Measurements from ENCODE around the gene PLB1. TPM values are rescaled to one million over a fixed set of nuclear protein-coding genes. Genes with fewer than 3 reads are reported as not detected.

The PLB1 gene
- total and polyA plus RNA-seq, 2 donors (not counting 1 experiment from before 2014, with no cell fraction given): 0.25 to 0.51 TPM

GRCh38 chr2:28567061-28567471 lies 71.2 kb downstream of the PLB1 start:
- H3K4me2 ChIP-seq (replicated peaks; ENCODE audit: low read depth, low read length, poor library complexity, severe bottlenecking): peak overlapping the region; percentile 96
- ChIA-PET POLR2A (no interaction called here), CTCF (interaction anchor here (0.7 to 3.2 kb wide), 12 partner anchors 10 to 883 kb away, joined by 3 to 38 read pairs (median 3); partner anchors contain the start of gene TRMT61B)
- WGBS (ENCODE audit: insufficient coverage): 2% methylated on average over 11 of the region's 14 CpGs
- H3K4me3 ChIP-seq (ENCODE audit: control extremely low read depth in 1 of 5, extremely low read depth in 1 of 5, insufficient read depth in 1 of 5, low read depth in 2 of 5, low read length in 4 of 5): peak overlapping the region; percentile 60 to 90 (median 78)
- intact Hi-C loops (cut with micrococcal nuclease): loop anchor here (2.0 kb wide), 1 partner anchor 244 kb away; the partner anchor contains the start of gene SPDYA
- H3K4me1 Mint-ChIP-seq: peaks cover 11% of the 10 kb centered on the region
- peak overlapping the region; percentile 95 for H3K4me3 Mint-ChIP-seq
- TF ChIP-seq, protein P1, sequence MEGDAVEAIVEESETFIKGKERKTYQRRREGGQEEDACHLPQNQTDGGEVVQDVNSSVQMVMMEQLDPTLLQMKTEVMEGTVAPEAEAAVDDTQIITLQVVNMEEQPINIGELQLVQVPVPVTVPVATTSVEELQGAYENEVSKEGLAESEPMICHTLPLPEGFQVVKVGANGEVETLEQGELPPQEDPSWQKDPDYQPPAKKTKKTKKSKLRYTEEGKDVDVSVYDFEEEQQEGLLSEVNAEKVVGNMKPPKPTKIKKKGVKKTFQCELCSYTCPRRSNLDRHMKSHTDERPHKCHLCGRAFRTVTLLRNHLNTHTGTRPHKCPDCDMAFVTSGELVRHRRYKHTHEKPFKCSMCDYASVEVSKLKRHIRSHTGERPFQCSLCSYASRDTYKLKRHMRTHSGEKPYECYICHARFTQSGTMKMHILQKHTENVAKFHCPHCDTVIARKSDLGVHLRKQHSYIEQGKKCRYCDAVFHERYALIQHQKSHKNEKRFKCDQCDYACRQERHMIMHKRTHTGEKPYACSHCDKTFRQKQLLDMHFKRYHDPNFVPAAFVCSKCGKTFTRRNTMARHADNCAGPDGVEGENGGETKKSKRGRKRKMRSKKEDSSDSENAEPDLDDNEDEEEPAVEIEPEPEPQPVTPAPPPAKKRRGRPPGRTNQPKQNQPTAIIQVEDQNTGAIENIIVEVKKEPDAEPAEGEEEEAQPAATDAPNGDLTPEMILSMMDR (IDR thresholded peaks at IDR 0.05): peak; percentile 79
- TF ChIP-seq EZH2 (IDR thresholded peaks at IDR 0.05; ENCODE audit: borderline replicate concordance, insufficient read depth, low read depth, low read length, poor library complexity, severe bottlenecking): no peak
- DNase-seq: no peak
- H3K9me3 ChIP-seq (ENCODE audit: control extremely low read depth in 1 of 3, control insufficient read depth in 2 of 3, insufficient read depth in 1 of 3, low read length in 2 of 3): no peaks in the 10 kb centered on the region
- H3K27me3 Mint-ChIP-seq: peaks cover 15% of the 10 kb centered on the region
- peak overlapping the region; percentile 80 for H3K9ac ChIP-seq (ENCODE audit: low read length)
- peak overlapping the region in 1 of 2 donors; percentile 27 for H3K27ac ChIP-seq (ENCODE audit: low read length in 2 of 2)
- H3K79me2 ChIP-seq (ENCODE audit: control insufficient read depth, insufficient read depth, low read length): no peaks in the 10 kb centered on the region
- H3K36me3 ChIP-seq (replicated peaks in 1 of 2; ENCODE audit: control extremely low read depth in 1 of 2, control insufficient read depth in 1 of 2, extremely low read depth in 1 of 2, insufficient read depth in 2 of 2, low read length in 1 of 2): no peaks in the 10 kb centered on the region
- H2AFZ ChIP-seq (ENCODE audit: insufficient read depth, low read depth, low read length, poor library complexity, severe bottlenecking): peak overlapping the region; percentile 99
- H3K27ac Mint-ChIP-seq: peak overlapping the region; percentile 72
- peaks cover 5 to 11% of the 10 kb centered on the region in 2 donors for H3K4me1 ChIP-seq (ENCODE audit: control insufficient read depth in 2 of 2, insufficient read depth in 2 of 2, low read length in 2 of 2)
- H4K20me1 ChIP-seq (ENCODE audit: control insufficient read depth, insufficient read depth, low read length, poor library complexity, severe bottlenecking): no peaks in the 10 kb centered on the region
- ATAC-seq (ENCODE audit: low read depth): peak; percentile 10
- peaks cover 0 to 5% (median 2%) of the 10 kb centered on the region in 4 experiments for H3K27me3 ChIP-seq (replicated peaks in 1 of 4; ENCODE audit: control extremely low read depth in 1 of 4, control insufficient read depth in 3 of 4, insufficient read depth in 4 of 4, low read length in 3 of 4)
- H3K9me3 Mint-ChIP-seq (ENCODE audit: insufficient read depth): no peaks in the 10 kb centered on the region

DNA sequence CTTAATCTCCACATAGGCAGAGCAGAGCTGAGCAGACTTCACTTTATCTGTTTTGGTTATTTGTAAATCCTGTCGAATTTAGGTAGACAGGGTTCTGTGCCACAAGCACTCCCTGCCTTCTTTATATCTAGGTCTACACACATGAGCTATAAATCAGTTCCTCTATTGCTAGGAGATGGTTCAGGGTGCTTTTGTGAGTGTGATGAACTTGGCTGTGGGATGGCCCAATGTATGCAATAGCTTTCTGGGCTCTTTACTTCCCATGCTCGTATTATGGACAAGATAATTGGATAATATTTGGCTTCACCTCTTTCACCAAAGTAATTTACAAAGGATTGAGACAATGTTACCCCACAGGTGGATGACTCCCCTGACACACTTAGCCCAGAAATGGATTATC lies 72.2 kb downstream of the PLB1 start:
- ChIA-PET CTCF (interaction anchor here (0.7 to 3.2 kb wide), 9 partner anchors 10 to 884 kb away, joined by 3 to 38 read pairs (median 3); partner anchors contain the start of gene TRMT61B), POLR2A (interaction anchor here (0.6 kb wide), 2 partner anchors 253 to 370 kb away, joined by 3 to 4 read pairs; no protein-coding TSS in a partner anchor)
- no peak overlapping the region for H3K9ac ChIP-seq (ENCODE audit: low read length)
- no peaks in the 10 kb centered on the region for H3K9me3 ChIP-seq (ENCODE audit: control extremely low read depth in 1 of 3, control insufficient read depth in 2 of 3, insufficient read depth in 1 of 3, low read length in 2 of 3)
- H3K4me1 ChIP-seq (ENCODE audit: control insufficient read depth in 2 of 2, insufficient read depth in 2 of 2, low read length in 2 of 2): peaks cover 5 to 11% of the 10 kb centered on the region in 2 donors
- peaks cover 15% of the 10 kb centered on the region for H3K27me3 Mint-ChIP-seq
- no peaks in the 10 kb centered on the region for H3K79me2 ChIP-seq (ENCODE audit: control insufficient read depth, insufficient read depth, low read length)
- TF ChIP-seq EZH2 (IDR thresholded peaks at IDR 0.05; ENCODE audit: borderline replicate concordance, insufficient read depth, low read depth, low read length, poor library complexity, severe bottlenecking): no peak
- TF ChIP-seq, protein P1 (IDR thresholded peaks at IDR 0.05): no peak
- H2AFZ ChIP-seq (ENCODE audit: insufficient read depth, low read depth, low read length, poor library complexity, severe bottlenecking): no peak overlapping the region
- H3K4me3 ChIP-seq (ENCODE audit: control extremely low read depth in 1 of 5, extremely low read depth in 1 of 5, insufficient read depth in 1 of 5, low read depth in 2 of 5, low read length in 4 of 5): no peak overlapping the region
- no CpG with 5 or more reads among the region's 2 CpGs for whole genome bisulfite sequencing (ENCODE audit: insufficient coverage)
- intact Hi-C loops (cut with micrococcal nuclease): no loop called here
- no peak overlapping the region for H3K27ac ChIP-seq (ENCODE audit: low read length in 2 of 2)
- H3K36me3 ChIP-seq (replicated peaks in 1 of 2; ENCODE audit: control extremely low read depth in 1 of 2, control insufficient read depth in 1 of 2, extremely low read depth in 1 of 2, insufficient read depth in 2 of 2, low read length in 1 of 2): no peaks in the 10 kb centered on the region
- H4K20me1 ChIP-seq (ENCODE audit: control insufficient read depth, insufficient read depth, low read length, poor library complexity, severe bottlenecking): no peaks in the 10 kb centered on the region
- DNase-seq (no peak), ATAC-seq (ENCODE audit: low read depth) (no peak)
- H3K4me2 ChIP-seq (replicated peaks; ENCODE audit: low read depth, low read length, poor library complexity, severe bottlenecking): no peak overlapping the region
- H3K9me3 Mint-ChIP-seq (ENCODE audit: insufficient read depth): no peaks in the 10 kb centered on the region
- peaks cover 11% of the 10 kb centered on the region for H3K4me1 Mint-ChIP-seq
- H3K27ac Mint-ChIP-seq: no peak overlapping the region
- H3K4me3 Mint-ChIP-seq: peak overlapping the region; percentile 74
- H3K27me3 ChIP-seq (replicated peaks in 1 of 4; ENCODE audit: control extremely low read depth in 1 of 4, control insufficient read depth in 3 of 4, insufficient read depth in 4 of 4, low read length in 3 of 4): peaks cover 0 to 5% (median 2%) of the 10 kb centered on the region in 4 experiments
